HEK293 (cell line): ENCODE data around the gene CRYZ.

Experiments used
- CTCF ChIA-PET: fragments of 350-600 bp; formaldehyde crosslinking; extraction: SDS; loops from one replicate; lab custom pipeline; 2021; ENCODE audit warnings: antibody characterized with exemption; lab: Yijun Ruan, JAX
- POLR2A ChIA-PET: fragments of 300-600 bp; formaldehyde crosslinking; extraction: SDS; loops from one replicate; lab custom pipeline; 2020; ENCODE audit warnings: antibody characterized with exemption, inconsistent platforms; lab: Yijun Ruan, JAX
- H3K27ac ChIP-seq: fragments of 200-500 bp; sonication (Bioruptor generic); 2 replicates; pipeline ENCODE4 v1.5.1; 2014; ENCODE audit warnings: low read depth, low read length, control low read depth, inconsistent platforms; ENCODE audit errors: extremely low read depth
- H3K36me3 ChIP-seq, 2 experiments: fragments of 200-500 bp in 1 of 2; sonication (Bioruptor generic) in 1 of 2; 1 replicate in 1 of 2; 2 replicates in 1 of 2; pipeline ENCODE4 v1.5.1; 2014 to 2017; ENCODE audit warnings: inconsistent platforms in 2 of 2, low read length in 2 of 2; ENCODE audit not compliant: control insufficient read depth in 2 of 2, insufficient read depth in 1 of 2
- H3K4me1 ChIP-seq: fragments of 200-500 bp; sonication (Bioruptor generic); 2 replicates; pipeline ENCODE4 v1.5.1; 2014; ENCODE audit warnings: mild to moderate bottlenecking, low read length, inconsistent platforms; ENCODE audit not compliant: control insufficient read depth, insufficient read depth
- H3K4me3 ChIP-seq: 2 replicates; pipeline ENCODE4 v1.5.1; 2011; ENCODE audit warnings: low read depth, mild to moderate bottlenecking, control low read depth, low read length, moderate library complexity
- H3K9me3 ChIP-seq: fragments of 200-500 bp; sonication (Bioruptor generic); 2 replicates; pipeline ENCODE4 v1.5.1; 2014; ENCODE audit warnings: low read depth, low read length, inconsistent platforms; ENCODE audit not compliant: control insufficient read depth, insufficient read depth
- BCL11A ChIP-seq: fragments of 450-650 bp; formaldehyde crosslinking; IDR thresholded peaks from 2 replicates; pipeline ENCODE4 v1.5.1; 2016; ENCODE audit warnings: low read depth, missing biosample characterization, missing genetic modification characterization
- CTCF ChIP-seq: fragments of 450-650 bp; formaldehyde crosslinking; IDR thresholded peaks from 2 replicates; pipeline ENCODE4 v1.5.1; 2016; ENCODE audit warnings: missing biosample characterization, missing genetic modification characterization
- HOXC10 ChIP-seq: sonication (generic); formaldehyde crosslinking; IDR thresholded peaks from 2 replicates; pipeline ENCODE4 v1.8.1; 2023; ENCODE audit warnings: mild to moderate bottlenecking, missing genetic modification reagents
- KLF10 ChIP-seq: fragments of 450-650 bp; IDR thresholded peaks from 2 replicates; pipeline ENCODE4 v1.5.1; 2018; ENCODE audit warnings: missing biosample characterization, mild to moderate bottlenecking, missing genetic modification characterization
- KLF8 ChIP-seq: fragments of 450-650 bp; formaldehyde crosslinking; IDR thresholded peaks from 2 replicates; pipeline ENCODE4 v1.5.1; 2016; ENCODE audit warnings: missing biosample characterization, missing genetic modification characterization
- ZFP69B ChIP-seq: fragments of 450-650 bp; formaldehyde crosslinking; IDR thresholded peaks from 2 replicates; pipeline ENCODE4 v1.5.1; 2016; ENCODE audit warnings: missing biosample characterization, missing genetic modification characterization
- ZNF140 ChIP-seq: fragments of 450-650 bp; formaldehyde crosslinking; IDR thresholded peaks from 2 replicates; pipeline ENCODE4 v1.5.1; 2016; ENCODE audit warnings: missing biosample characterization, missing genetic modification characterization
- ZNF19 ChIP-seq: fragments of 450-650 bp; formaldehyde crosslinking; IDR thresholded peaks from 2 replicates; pipeline ENCODE4; 2016; ENCODE audit warnings: missing biosample characterization, missing genetic modification characterization, low read depth
- ZNF221 ChIP-seq: fragments of 450-650 bp; formaldehyde crosslinking; IDR thresholded peaks from 2 replicates; pipeline ENCODE4 v1.5.1; 2017; ENCODE audit warnings: missing biosample characterization, missing genetic modification characterization, borderline replicate concordance
- ZNF23 ChIP-seq: fragments of 450-650 bp; formaldehyde crosslinking; IDR thresholded peaks from 2 replicates; pipeline ENCODE4 v1.5.1; 2016; ENCODE audit warnings: missing biosample characterization, missing genetic modification characterization, borderline replicate concordance
- ZNF292 ChIP-seq: fragments of 450-650 bp; formaldehyde crosslinking; IDR thresholded peaks from 2 replicates; pipeline ENCODE4 v1.5.1; 2016; ENCODE audit warnings: low read depth, missing biosample characterization, missing genetic modification characterization, borderline replicate concordance
- ZNF311 ChIP-seq: fragments of 450-650 bp; formaldehyde crosslinking; IDR thresholded peaks from 2 replicates; pipeline ENCODE4 v1.5.1; 2017; ENCODE audit warnings: missing biosample characterization, missing genetic modification characterization, borderline replicate concordance
- ZNF324 ChIP-seq: fragments of 450-650 bp; formaldehyde crosslinking; IDR thresholded peaks from 2 replicates; pipeline ENCODE4 v1.5.1; 2016; ENCODE audit warnings: missing biosample characterization, missing genetic modification characterization
- ZNF561 ChIP-seq: fragments of 450-650 bp; IDR thresholded peaks from 2 replicates; pipeline ENCODE4 v1.5.1; 2018; ENCODE audit warnings: missing biosample characterization, missing genetic modification characterization, borderline replicate concordance
- ZNF654 ChIP-seq: fragments of 450-650 bp; formaldehyde crosslinking; IDR thresholded peaks from 2 replicates; pipeline ENCODE4 v1.5.1; 2016; ENCODE audit warnings: low read depth, missing biosample characterization, missing genetic modification characterization
- ZNF658 ChIP-seq: fragments of 450-650 bp; formaldehyde crosslinking; IDR thresholded peaks from 2 replicates; pipeline ENCODE4; 2016; ENCODE audit warnings: missing biosample characterization, missing genetic modification characterization
- ZNF660 ChIP-seq: fragments of 450-650 bp; IDR thresholded peaks from 2 replicates; pipeline ENCODE4 v1.5.1; 2018; ENCODE audit warnings: missing biosample characterization, mild to moderate bottlenecking, missing genetic modification characterization
- TF ChIP-seq, protein P1 (sequence below): fragments of 450-650 bp; formaldehyde crosslinking; IDR thresholded peaks from 2 replicates; pipeline ENCODE4 v1.5.1; 2016; ENCODE audit warnings: missing biosample characterization, missing genetic modification characterization
- TF ChIP-seq, protein P2 (sequence below): fragments of 450-650 bp; IDR thresholded peaks from 2 replicates; pipeline ENCODE4 v1.5.1; 2018; ENCODE audit warnings: missing biosample characterization, missing genetic modification characterization
- TF ChIP-seq, protein P3 (sequence below): fragments of 450-650 bp; formaldehyde crosslinking; IDR thresholded peaks from 2 replicates; pipeline ENCODE4 v1.5.0; 2017; ENCODE audit warnings: missing biosample characterization, missing genetic modification characterization, borderline replicate concordance

CRYZ gene

DNA sequence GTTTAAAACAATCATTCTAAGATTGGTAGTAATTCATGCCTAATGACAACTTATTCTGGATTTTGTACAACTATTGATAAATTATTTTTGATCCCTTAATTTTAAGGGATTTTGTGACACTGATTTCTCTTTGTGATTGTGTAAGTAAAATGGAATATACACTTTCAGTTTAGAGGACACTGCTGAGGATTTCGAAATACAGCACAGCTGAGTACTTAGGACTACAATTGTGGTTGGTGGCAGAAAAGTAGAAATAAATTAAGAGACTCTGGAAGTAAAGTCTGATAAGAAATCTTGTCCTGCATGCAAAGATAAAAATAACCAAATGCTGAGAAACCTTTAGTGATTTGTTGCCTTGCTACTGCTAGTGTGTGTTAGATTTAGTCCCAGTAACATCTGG is 40.1 kb upstream of the CRYZ start:
- POLR2A ChIA-PET: no interaction called here
- TF ChIP-seq ZNF660: no peak
- Histone ChIP-seq H3K27ac (no peak overlapping the region), H3K4me1 (no peaks in the 10 kb centered on the region), H3K36me3 (no peaks in the 10 kb centered on the region), H3K9me3 (no peaks in the 10 kb centered on the region), H3K4me3 (no peak overlapping the region)
- CTCF ChIA-PET: interaction anchor here (1.0 to 1.5 kb wide), 3 partner anchors 58 to 430 kb away, joined by 3 to 4 read pairs (median 3); no protein-coding TSS in a partner anchor

DNA sequence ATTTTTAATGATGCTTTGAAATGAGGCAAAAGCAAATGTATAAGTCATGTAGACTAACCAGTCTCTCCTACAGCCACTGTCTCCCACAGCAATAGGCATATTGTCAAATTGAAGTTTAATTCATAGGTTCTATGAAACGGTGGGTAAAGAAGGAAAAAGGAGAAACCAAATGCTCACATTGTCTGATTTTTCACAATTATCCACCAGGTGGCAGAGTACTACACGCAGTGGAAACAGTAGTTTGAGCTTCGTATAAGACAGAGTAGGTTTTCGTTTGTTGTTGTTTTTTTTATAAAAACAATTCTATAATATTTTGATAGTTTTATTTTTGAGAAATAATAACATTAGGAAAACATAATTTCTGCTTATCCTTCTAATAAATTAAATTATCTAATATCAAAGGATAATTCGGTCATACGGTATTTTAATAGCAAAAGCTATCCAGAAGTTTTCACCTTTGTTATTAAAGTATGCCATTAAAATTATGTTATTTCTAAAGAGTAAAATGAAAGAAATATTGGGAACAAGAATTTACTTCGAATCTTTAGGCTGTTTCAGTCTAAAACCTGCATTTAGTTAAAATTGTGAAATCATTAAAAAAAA is 39.2 kb upstream of the CRYZ start:
- no peak overlapping the region for H3K4me3 ChIP-seq
- ChIA-PET POLR2A (no interaction called here), CTCF (interaction anchor here (0.6 to 2.1 kb wide), 16 partner anchors 9 to 722 kb away, joined by 3 to 45 read pairs (median 4); no protein-coding TSS in a partner anchor)
- no peaks in the 10 kb centered on the region for H3K4me1 ChIP-seq
- no peaks in the 10 kb centered on the region for H3K36me3 ChIP-seq
- TF ChIP-seq ZNF654 (tag by site-specific recombination) (peak; percentile 85), ZNF660 (0 out of 2 replicates have a peak, but pooled peaks have one; percentile 36), KLF10 (tag by site-specific recombination) (no peak)
- H3K27ac ChIP-seq: no peak overlapping the region
- H3K9me3 ChIP-seq: no peaks in the 10 kb centered on the region

GRCh38 chr1:74767490-74767889 is 34.6 kb upstream of the CRYZ start:
- no peak overlapping the region for H3K4me3 ChIP-seq
- peaks cover 0 to 19% of the 10 kb centered on the region in 2 experiments; a peak in 1 of 3 replicates for H3K36me3 ChIP-seq
- POLR2A ChIA-PET: no interaction called here
- no peak for TF ChIP-seq ZNF292 (tag by site-specific recombination)
- TF ChIP-seq ZNF19: no peak
- TF ChIP-seq BCL11A (tag by site-specific recombination): no peak
- TF ChIP-seq ZNF658 (tag by site-specific recombination): no peak
- CTCF ChIA-PET: interaction anchor here (0.6 to 3.4 kb wide), 12 partner anchors 9 to 446 kb away, joined by 3 to 17 read pairs (median 4); partner anchors contain the start of gene TYW3
- H3K9me3 ChIP-seq: no peaks in the 10 kb centered on the region
- no peaks in the 10 kb centered on the region for H3K4me1 ChIP-seq
- H3K27ac ChIP-seq: no peak overlapping the region

DNA sequence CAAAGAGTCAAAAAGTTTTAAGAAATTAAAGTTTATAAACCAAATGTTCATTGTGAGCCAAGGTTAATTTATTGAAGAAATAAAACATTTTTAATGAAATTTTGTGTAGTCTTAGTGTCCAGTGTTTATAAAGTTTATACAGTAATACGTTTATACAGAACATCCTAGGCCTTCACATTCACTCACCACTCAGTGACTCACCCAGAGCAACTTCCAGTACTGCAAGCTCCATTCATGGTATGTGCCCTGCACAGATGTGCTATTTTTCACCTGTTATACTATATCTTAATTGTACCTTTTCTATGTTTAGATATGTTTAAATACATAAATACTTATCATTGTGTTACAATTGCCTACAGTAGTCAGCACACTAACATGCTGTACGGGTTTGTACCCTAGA is 33.7 kb upstream of the CRYZ start:
- ChIA-PET CTCF (interaction anchor here (0.6 to 3.4 kb wide), 10 partner anchors 8 to 436 kb away, joined by 3 to 17 read pairs (median 4); partner anchors contain the start of gene TYW3), POLR2A (no interaction called here)
- H3K9me3 ChIP-seq: no peaks in the 10 kb centered on the region
- H3K4me1 ChIP-seq: no peaks in the 10 kb centered on the region
- H3K4me3 ChIP-seq: no peak overlapping the region
- H3K27ac ChIP-seq: no peak overlapping the region
- H3K36me3 ChIP-seq: peaks cover 0 to 23% of the 10 kb centered on the region in 2 experiments; a peak in 1 of 3 replicates
- no peak for TF ChIP-seq ZNF221 (tag by site-specific recombination)
- no peak for TF ChIP-seq ZNF311
- TF ChIP-seq CTCF (tag by site-specific recombination): no peak
- TF ChIP-seq, protein P1, sequence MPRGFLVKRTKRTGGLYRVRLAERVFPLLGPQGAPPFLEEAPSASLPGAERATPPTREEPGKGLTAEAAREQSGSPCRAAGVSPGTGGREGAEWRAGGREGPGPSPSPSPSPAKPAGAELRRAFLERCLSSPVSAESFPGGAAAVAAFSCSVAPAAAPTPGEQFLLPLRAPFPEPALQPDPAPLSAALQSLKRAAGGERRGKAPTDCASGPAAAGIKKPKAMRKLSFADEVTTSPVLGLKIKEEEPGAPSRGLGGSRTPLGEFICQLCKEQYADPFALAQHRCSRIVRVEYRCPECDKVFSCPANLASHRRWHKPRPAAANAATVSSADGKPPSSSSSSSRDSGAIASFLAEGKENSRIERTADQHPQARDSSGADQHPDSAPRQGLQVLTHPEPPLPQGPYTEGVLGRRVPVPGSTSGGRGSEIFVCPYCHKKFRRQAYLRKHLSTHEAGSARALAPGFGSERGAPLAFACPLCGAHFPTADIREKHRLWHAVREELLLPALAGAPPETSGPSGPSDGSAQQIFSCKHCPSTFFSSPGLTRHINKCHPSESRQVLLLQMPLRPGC (tag by site-specific recombination): no peak
- TF ChIP-seq, protein P2, sequence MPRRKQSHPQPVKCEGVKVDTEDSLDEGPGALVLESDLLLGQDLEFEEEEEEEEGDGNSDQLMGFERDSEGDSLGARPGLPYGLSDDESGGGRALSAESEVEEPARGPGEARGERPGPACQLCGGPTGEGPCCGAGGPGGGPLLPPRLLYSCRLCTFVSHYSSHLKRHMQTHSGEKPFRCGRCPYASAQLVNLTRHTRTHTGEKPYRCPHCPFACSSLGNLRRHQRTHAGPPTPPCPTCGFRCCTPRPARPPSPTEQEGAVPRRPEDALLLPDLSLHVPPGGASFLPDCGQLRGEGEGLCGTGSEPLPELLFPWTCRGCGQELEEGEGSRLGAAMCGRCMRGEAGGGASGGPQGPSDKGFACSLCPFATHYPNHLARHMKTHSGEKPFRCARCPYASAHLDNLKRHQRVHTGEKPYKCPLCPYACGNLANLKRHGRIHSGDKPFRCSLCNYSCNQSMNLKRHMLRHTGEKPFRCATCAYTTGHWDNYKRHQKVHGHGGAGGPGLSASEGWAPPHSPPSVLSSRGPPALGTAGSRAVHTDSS (tag by site-specific recombination): no peak
- no peak for TF ChIP-seq ZNF561
- TF ChIP-seq ZFP69B (tag by site-specific recombination): no peak
- TF ChIP-seq ZNF140 (tag by site-specific recombination): no peak
- TF ChIP-seq, protein P3, sequence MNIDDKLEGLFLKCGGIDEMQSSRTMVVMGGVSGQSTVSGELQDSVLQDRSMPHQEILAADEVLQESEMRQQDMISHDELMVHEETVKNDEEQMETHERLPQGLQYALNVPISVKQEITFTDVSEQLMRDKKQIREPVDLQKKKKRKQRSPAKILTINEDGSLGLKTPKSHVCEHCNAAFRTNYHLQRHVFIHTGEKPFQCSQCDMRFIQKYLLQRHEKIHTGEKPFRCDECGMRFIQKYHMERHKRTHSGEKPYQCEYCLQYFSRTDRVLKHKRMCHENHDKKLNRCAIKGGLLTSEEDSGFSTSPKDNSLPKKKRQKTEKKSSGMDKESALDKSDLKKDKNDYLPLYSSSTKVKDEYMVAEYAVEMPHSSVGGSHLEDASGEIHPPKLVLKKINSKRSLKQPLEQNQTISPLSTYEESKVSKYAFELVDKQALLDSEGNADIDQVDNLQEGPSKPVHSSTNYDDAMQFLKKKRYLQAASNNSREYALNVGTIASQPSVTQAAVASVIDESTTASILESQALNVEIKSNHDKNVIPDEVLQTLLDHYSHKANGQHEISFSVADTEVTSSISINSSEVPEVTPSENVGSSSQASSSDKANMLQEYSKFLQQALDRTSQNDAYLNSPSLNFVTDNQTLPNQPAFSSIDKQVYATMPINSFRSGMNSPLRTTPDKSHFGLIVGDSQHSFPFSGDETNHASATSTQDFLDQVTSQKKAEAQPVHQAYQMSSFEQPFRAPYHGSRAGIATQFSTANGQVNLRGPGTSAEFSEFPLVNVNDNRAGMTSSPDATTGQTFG: no peak
- no peak for TF ChIP-seq KLF8 (tag by site-specific recombination)
- TF ChIP-seq KLF10 (tag by site-specific recombination): no peak
- no peak for TF ChIP-seq ZNF23 (tag by site-specific recombination)
- no peak for TF ChIP-seq ZNF324 (tag by site-specific recombination)
- TF ChIP-seq HOXC10 (CRISPR knock-in tag): no peak
